GM10248 (cell line): ENCODE data around the gene C16orf92.

Experiments used
- CTCF ChIA-PET: fragments of 300-600 bp; sonication (Branson Sonifier 250); formaldehyde crosslinking; extraction: SDS; loops from one replicate; lab custom pipeline; 2021; ENCODE audit warnings: antibody characterized with exemption; lab: Yijun Ruan, JAX
- POLR2A ChIA-PET: fragments of 350-650 bp; sonication (Branson Sonifier 250); formaldehyde crosslinking; extraction: SDS; loops from one replicate; lab custom pipeline; 2020; ENCODE audit warnings: antibody characterized with exemption; lab: Yijun Ruan, JAX
- DNase-seq: peaks from one replicate; pipeline ENCODE4 v3.0.0; 2012; ENCODE audit errors: extremely low spot score
- TF ChIP-seq, protein P1 (sequence below): IDR thresholded peaks from 2 replicates; pipeline ENCODE4 v1.5.1; 2012; ENCODE audit warnings: mild to moderate bottlenecking, low read depth; ENCODE audit errors: extremely low read depth, missing control alignments, control extremely low read depth

C16orf92 gene

DNA sequence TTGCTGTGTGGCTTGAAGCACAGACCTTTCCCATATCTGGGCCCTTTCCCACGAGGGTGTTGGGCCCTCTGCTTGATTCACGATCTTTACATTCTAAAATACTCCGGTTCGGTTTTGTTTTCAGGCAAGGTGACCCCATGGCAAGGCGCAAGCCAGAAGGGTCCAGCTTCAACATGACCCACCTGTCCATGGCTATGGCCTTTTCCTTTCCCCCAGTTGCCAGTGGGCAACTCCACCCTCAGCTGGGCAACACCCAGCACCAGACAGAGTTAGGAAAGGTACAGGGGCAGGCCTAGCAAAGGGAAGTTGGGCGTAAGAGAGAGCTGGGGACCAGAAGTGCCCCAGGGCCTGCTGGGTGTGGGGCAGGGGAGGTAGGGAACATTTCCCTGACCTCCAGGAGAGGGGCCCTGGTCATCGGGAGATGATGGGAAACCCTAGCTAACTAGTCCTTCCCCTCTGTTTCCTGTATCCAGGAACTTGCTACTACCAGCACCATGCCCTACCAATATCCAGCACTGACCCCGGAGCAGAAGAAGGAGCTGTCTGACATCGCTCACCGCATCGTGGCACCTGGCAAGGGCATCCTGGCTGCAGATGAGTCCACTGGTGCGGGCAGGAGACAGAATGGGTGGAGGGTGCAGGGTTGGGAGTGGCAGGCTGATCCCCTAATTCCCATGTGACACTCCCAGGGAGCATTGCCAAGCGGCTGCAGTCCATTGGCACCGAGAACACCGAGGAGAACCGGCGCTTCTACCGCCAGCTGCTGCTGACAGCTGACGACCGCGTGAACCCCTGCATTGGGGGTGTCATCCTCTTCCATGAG lies 44.0 kb downstream of the C16orf92 start:
- ChIA-PET POLR2A (interaction anchor here (0.5 to 1.7 kb wide), 4 partner anchors 13 to 490 kb away, joined by 3 to 5 read pairs (median 4); no protein-coding TSS in a partner anchor), CTCF (interaction anchor here (0.8 to 3.2 kb wide), 3 partner anchors 9 to 25 kb away, joined by 3 to 21 read pairs (median 7); partner anchors contain the start of genes PPP4C and TBX6)
- TF ChIP-seq, protein P1, sequence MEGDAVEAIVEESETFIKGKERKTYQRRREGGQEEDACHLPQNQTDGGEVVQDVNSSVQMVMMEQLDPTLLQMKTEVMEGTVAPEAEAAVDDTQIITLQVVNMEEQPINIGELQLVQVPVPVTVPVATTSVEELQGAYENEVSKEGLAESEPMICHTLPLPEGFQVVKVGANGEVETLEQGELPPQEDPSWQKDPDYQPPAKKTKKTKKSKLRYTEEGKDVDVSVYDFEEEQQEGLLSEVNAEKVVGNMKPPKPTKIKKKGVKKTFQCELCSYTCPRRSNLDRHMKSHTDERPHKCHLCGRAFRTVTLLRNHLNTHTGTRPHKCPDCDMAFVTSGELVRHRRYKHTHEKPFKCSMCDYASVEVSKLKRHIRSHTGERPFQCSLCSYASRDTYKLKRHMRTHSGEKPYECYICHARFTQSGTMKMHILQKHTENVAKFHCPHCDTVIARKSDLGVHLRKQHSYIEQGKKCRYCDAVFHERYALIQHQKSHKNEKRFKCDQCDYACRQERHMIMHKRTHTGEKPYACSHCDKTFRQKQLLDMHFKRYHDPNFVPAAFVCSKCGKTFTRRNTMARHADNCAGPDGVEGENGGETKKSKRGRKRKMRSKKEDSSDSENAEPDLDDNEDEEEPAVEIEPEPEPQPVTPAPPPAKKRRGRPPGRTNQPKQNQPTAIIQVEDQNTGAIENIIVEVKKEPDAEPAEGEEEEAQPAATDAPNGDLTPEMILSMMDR: no peak
- no peak for DNase-seq

DNA sequence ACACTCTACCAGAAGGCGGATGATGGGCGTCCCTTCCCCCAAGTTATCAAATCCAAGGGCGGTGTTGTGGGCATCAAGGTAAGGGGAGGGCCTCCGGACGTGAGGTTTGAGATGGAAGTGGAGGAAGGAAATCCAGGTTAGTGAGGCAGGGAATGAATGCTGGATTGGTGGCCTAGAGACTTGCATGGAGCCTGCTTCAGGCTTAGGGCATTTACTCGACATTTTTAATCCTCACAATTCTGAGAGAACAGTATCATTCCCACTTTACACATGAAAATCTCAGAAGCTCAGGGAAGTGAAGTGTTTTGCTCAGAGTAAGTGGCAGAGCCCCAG lies 44.6 kb downstream of the C16orf92 start:
- CTCF ChIA-PET: interaction anchor here (1.5 to 3.2 kb wide), 2 partner anchors 9 to 24 kb away, joined by 7 to 21 read pairs; partner anchors contain the start of genes PPP4C and TBX6
- POLR2A ChIA-PET: interaction anchor here (0.7 kb wide), 1 partner anchor 249 kb away, joined by 4 read pairs; no protein-coding TSS in a partner anchor
- no peak for DNase-seq
- TF ChIP-seq, protein P1: no peak

DNA sequence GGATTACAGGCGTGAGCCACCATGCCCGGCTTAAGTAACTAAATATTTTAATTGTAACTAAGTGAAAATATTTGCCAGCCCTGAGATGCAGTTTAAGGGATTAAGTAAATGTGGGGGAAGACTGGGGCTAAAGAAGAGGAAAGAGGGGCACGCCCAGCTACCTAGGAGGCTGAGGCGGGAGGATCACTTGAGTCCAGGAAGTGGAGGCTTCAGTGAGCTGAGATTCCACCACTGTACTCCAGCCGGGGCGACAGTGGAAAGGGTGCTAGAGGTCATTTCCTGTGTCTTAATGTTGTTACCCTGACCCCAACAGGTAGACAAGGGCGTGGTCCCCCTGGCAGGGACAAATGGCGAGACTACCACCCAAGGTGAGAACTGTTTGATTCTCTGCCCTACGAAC lies 45.3 kb downstream of the C16orf92 start:
- ChIA-PET CTCF (interaction anchor here (0.7 to 1.5 kb wide), 3 partner anchors 8 to 24 kb away, joined by 3 to 7 read pairs (median 5); partner anchors contain the start of gene PPP4C), POLR2A (interaction anchor here (0.5 to 1.5 kb wide), 3 partner anchors 9 to 24 kb away, joined by 3 to 4 read pairs (median 3); partner anchors contain the start of gene TBX6)

DNA sequence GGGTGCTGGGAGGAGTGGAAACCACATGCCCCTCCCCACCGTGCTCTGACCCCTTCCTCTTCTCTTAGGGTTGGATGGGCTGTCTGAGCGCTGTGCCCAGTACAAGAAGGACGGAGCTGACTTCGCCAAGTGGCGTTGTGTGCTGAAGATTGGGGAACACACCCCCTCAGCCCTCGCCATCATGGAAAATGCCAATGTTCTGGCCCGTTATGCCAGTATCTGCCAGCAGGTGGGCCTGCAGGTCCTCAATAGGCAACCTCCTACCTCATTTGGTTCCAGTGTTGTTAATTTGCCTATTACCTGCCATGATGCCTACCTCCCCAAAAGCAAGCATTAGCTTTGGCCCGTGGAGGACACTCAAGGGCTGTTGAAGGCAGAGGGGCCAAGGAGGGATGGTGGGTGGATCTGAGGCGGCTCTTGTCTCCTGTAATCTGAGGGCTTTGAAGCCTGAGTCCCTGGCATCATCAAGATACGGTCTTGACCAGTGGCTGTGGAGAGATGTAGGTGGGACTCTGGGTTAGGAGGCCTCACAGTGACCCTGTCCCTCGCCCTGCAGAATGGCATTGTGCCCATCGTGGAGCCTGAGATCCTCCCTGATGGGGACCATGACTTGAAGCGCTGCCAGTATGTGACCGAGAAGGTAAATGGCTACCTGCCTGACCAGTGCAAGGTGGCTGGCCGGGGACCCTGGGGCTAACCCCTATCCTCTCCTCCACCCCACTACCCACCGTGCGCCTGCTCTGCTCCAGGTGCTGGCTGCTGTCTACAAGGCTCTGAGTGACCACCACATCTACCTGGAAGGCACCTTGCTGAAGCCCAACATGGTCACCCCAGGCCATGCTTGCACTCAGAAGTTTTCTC lies 46.0 kb downstream of the C16orf92 start:
- CTCF ChIA-PET: interaction anchor here (1.5 to 3.5 kb wide), 2 partner anchors 11 to 23 kb away, joined by 5 to 21 read pairs; partner anchors contain the start of gene TBX6
- POLR2A ChIA-PET: interaction anchor here (0.5 to 1.5 kb wide), 3 partner anchors 9 to 23 kb away, joined by 3 to 4 read pairs (median 3); partner anchors contain the start of gene TBX6

More for the DNA sequence above, 45.3 kb downstream of the C16orf92 start:
- DNase-seq: no peak
- TF ChIP-seq, protein P1: no peak

DNA sequence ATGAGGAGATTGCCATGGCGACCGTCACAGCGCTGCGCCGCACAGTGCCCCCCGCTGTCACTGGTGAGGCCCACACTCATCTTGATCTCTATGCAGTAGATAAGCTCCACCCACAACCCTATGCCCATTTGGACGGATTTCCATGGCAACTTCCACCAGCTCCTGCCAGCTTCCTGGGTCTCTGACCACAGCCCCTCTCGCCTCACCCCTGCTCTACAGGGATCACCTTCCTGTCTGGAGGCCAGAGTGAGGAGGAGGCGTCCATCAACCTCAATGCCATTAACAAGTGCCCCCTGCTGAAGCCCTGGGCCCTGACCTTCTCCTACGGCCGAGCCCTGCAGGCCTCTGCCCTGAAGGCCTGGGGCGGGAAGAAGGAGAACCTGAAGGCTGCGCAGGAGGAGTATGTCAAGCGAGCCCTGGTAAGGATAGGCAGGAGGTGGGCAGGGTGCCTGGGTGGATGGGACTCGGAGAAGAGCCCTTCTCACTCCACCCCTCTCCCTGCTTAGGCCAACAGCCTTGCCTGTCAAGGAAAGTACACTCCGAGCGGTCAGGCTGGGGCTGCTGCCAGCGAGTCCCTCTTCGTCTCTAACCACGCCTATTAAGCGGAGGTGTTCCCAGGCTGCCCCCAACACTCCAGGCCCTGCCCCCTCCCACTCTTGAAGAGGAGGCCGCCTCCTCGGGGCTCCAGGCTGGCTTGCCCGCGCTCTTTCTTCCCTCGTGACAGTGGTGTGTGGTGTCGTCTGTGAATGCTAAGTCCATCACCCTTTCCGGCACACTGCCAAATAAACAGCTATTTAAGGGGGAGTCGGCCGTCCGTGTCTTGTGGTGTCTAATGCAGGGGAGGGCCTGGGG lies 46.8 kb downstream of the C16orf92 start:
- ChIA-PET CTCF (interaction anchor here (1.0 to 3.5 kb wide), 3 partner anchors 10 to 24 kb away, joined by 3 to 21 read pairs (median 5); partner anchors contain the start of gene TBX6), POLR2A (interaction anchor here (1.5 kb wide), 1 partner anchor 22 kb away, joined by 4 read pairs; the partner anchor contains the start of gene TBX6)
- TF ChIP-seq, protein P1: no peak
- no peak for DNase-seq

More for the DNA sequence above, 46.0 kb downstream of the C16orf92 start:
- no peak for DNase-seq
- TF ChIP-seq, protein P1: peak; percentile 18
